Pancreas (tissue), 10 donors: ENCODE results near the gene DNAH2. TPM values are rescaled to one million over a fixed set of nuclear protein-coding genes. Genes with fewer than 3 reads are reported as not detected.
A peak's percentile ranks its signal among the peaks of the same experiment; 100 is the strongest.

Experiments
- ATAC-seq, 4 donors: fragments of 200-7000 bp; cut with Tn5 transposase; one replicate each; pipeline versions ENCODE4 v1.8.0 to v1.9.1; 2020; ENCODE audit warnings: mild to moderate bottlenecking in 4 of 4, moderate library complexity in 4 of 4
- DNase-seq, 6 donors: peaks; one replicate each; pipeline ENCODE4 v3.0.0-alpha.2; 2020
- FAIRE-seq: peaks from 2 replicates; lab custom pipeline; 2012; peaks lifted over from hg19 to GRCh38; lab: Jason Lieb, UNC
- H3K27ac ChIP-seq, 4 donors: fragments of 200-600 bp; sonication (generic); 1 replicate in 3 of 4; 2 replicates in 1 of 4; pipeline versions ENCODE4 v1.5.0 to v1.8.0; 2020
- H3K27me3 ChIP-seq, 4 donors: fragments of 200-600 bp; one replicate each; pipeline ENCODE4 v1.8.0; 2021
- H3K36me3 ChIP-seq, 3 donors: fragments of 200-600 bp; sonication (generic) in 1 of 3; one replicate each; pipeline versions ENCODE4 v1.5.0 to v1.8.0; 2020 to 2021
- H3K4me1 ChIP-seq, 3 donors: fragments of 200-600 bp; one replicate each; pipeline ENCODE4 v1.8.0; 2021
- H3K4me3 ChIP-seq, 4 donors: fragments of 200-600 bp; sonication (generic) in 2 of 4; one replicate each; pipeline versions ENCODE4 v1.5.0 to v1.8.0; 2020 to 2021
- H3K9me3 ChIP-seq, 4 donors: fragments of 200-600 bp; one replicate each; pipeline ENCODE4 v1.8.0; 2021
- WGBS, 2 donors: extraction: QIAGEN DNeasy Blood & Tissue Kit; methylation state at CpG; one replicate each; pipeline ENCODE4 v1.1.7; 2013; 5-methylcytosine and 5-hydroxymethylcytosine counted together
- intact Hi-C, 3 donors: fragments of 100-400 bp; cut with DNase I; formaldehyde crosslinking; loops; one replicate each; pipeline versions ENCODE4 v1.11.1 to v1.14.2; 2022
- polyA plus RNA-seq, 2 donors: library from polyadenylated mRNA; stranded (reverse); fragments of 200-250 nt; gene quantifications; one replicate each; pipeline ENCODE4 v1.2.3, GENCODE V29; 2013
- total RNA-seq, 6 donors: library from RNA; stranded (reverse); fragmentation: NEBNext Ultra II Directional in 4 of 6; extraction: Animal tissue kit (Norgen Biotek cat#: 25700) in 4 of 6; gene quantifications; one replicate each; pipeline versions ENCODE4 v1.2.1 to v1.2.4, GENCODE V29; 2021 to 2023
- TF ChIP-seq, protein P1 (sequence below), 4 donors: fragments of 200-600 bp; sonication (generic) in 3 of 4; IDR thresholded peaks; one replicate each; pipeline versions ENCODE4 v1.5.0 to v1.8.0; 2021; ENCODE audit warnings: antibody characterized with exemption in 4 of 4
- donor health status: healthy with polysubstance abuse.
- donor health status: DM: no; HTN: no; CAD: no; lungs with moderate emphysema.
- donor health status: DM: no; HTN: no; CAD: no.
- donor health status: control.
- donor health status: control.
- donor health status: Bipolar disorder and iron deficiency.
- donor health status: DM: yes; HTN: yes; CAD: no.
- donor health status: DM: no; HTN: no; CAD: no.
- donor health status: DM: no; HTN: no; CAD: no.
- donor health status: DM: yes; HTN: yes; CAD: no.

The DNAH2 gene
- total and polyA plus RNA-seq, 8 donors: 0.09 to 0.52 (median 0.24) TPM

DNA sequence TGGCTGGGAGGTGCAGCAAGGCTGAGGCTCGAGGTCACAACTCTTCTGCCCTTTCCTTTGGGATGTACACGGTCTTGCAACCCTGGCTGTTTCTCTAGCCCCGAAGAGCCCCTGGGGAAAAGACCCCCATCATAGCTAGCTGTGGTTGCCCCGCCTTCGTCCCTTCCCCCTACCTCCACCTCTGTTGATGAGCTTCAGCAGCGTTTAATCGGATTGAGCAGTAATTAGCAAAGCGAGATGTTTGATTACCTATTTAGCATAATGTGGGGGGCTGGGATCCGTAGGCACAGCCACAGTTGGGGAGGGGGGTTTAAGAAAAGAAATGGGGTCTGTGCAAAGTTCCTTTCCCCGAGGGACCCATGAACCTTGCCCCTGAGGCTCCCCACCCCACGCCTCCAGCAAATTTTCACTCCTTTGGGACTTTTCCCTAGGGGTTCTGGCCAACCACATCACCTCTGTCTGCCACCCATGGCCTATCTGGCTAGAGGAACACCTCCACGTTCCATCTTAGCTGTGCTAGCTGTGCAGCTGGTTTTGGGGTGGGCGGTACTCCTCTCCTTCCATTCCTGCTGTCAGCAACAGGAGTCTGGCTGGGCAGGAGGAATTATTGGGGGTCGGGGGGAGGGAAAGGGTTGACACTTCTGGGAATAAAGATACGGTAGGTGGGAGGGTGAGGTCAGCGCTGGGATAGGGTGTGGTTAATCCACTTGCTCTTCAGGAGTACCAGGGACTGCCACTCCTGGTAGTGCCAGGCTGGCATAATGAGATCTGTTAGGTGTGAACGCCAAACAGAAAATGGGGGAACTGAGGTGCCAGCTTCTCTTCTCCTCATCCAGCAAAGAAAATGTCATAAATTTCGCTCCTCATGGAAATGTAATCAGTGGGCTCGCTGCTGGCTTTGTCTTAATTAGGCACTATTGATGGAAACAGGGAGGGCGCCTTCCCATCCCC is 1.3 kb upstream of the DNAH2 start:
- intact Hi-C loops: no loop called here
- TF ChIP-seq, protein P1, sequence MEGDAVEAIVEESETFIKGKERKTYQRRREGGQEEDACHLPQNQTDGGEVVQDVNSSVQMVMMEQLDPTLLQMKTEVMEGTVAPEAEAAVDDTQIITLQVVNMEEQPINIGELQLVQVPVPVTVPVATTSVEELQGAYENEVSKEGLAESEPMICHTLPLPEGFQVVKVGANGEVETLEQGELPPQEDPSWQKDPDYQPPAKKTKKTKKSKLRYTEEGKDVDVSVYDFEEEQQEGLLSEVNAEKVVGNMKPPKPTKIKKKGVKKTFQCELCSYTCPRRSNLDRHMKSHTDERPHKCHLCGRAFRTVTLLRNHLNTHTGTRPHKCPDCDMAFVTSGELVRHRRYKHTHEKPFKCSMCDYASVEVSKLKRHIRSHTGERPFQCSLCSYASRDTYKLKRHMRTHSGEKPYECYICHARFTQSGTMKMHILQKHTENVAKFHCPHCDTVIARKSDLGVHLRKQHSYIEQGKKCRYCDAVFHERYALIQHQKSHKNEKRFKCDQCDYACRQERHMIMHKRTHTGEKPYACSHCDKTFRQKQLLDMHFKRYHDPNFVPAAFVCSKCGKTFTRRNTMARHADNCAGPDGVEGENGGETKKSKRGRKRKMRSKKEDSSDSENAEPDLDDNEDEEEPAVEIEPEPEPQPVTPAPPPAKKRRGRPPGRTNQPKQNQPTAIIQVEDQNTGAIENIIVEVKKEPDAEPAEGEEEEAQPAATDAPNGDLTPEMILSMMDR (IDR thresholded peaks at IDR 0.05): no peak
- Histone ChIP-seq H3K36me3 (no peaks in the 10 kb centered on the region), H3K27ac (no peak overlapping the region), H3K27me3 (no peaks in the 10 kb centered on the region), H3K4me3 (peak overlapping the region; percentile 36 to 72 (median 62)), H3K9me3 (no peaks in the 10 kb centered on the region), H3K4me1 (peaks cover 0 to 7% (median 0%) of the 10 kb centered on the region in 3 donors)
- no peak for FAIRE-seq
- 36 to 40% methylated on average over 20 of the region's 20 CpGs for WGBS, 2 donors
- no peak for ATAC-seq
- no peak for DNase-seq

DNA sequence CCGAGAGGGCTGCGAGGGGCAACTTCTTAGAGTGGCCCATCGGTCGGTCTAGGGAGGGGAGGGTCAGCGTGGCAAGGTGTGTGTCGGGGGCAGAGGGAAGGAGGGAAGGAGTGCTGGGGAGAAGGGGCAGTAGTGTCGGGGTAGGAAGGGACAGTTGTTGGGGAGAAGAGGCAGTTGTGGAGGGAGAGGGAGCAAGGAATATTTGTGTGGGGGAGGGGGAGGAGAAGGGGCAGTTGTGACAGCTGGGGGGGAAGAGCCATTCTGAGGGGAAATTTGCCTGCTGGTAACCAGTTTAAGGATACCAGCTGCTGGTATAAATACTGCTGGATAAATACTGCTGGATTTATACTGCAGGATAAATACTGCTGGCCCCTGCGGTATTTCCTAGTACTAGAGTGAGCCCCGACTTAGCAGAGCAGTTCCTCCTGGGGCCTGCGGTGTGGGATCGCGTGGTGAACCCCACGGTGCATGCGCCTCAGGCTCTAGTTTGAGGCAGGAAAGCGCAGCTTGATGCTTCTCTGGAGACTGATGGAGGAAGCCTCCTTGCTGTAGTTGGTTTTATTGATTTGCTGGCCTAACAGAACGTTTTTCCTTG is 309 bp downstream of the DNAH2 start:
- Histone ChIP-seq H3K36me3 (no peaks in the 10 kb centered on the region), H3K27ac (peak overlapping the region; percentile 29 to 55 (median 51)), H3K4me1 (peaks cover 0 to 7% (median 0%) of the 10 kb centered on the region in 3 donors), H3K4me3 (peak overlapping the region; percentile 36 to 72 (median 62)), H3K9me3 (no peaks in the 10 kb centered on the region), H3K27me3 (no peaks in the 10 kb centered on the region)
- TF ChIP-seq, protein P1 (IDR thresholded peaks at IDR 0.05): no peak
- ATAC-seq: peak; percentile 11 to 38 (median 21)
- 4 to 10% methylated on average over 16 of the region's 16 CpGs for WGBS, 2 donors
- DNase-seq: peak in 1 of 6 donors; percentile 41
- no peak for FAIRE-seq
- intact Hi-C loops: no loop called here

DNA sequence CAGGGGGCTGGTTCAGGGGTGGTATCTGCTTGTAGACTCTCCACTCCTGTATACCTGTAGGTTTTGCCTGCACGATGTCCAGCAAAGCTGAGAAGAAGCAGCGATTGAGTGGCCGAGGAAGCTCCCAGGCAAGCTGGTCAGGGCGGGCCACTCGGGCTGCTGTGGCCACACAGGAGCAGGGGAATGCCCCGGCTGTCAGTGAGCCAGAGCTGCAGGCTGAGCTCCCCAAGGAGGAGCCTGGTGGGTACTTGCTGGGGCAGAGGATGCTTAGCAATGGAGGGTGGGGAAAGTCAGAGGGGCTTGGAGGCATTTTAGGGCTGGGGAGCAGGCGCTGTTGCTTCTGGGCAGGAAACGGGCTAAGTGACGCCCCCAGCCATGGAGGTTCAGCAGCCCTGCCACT is 2.1 kb downstream of the DNAH2 start:
- Histone ChIP-seq H3K9me3 (no peaks in the 10 kb centered on the region), H3K27me3 (no peaks in the 10 kb centered on the region), H3K36me3 (no peaks in the 10 kb centered on the region), H3K27ac (no peak overlapping the region), H3K4me1 (peaks cover 0 to 7% (median 0%) of the 10 kb centered on the region in 3 donors), H3K4me3 (no peak overlapping the region)
- 69 to 81% methylated on average over 9 of the region's 9 CpGs for WGBS, 2 donors
- DNase-seq (no peak), ATAC-seq (no peak), FAIRE-seq (no peak)
- intact Hi-C loops: no loop called here
- TF ChIP-seq, protein P1 (IDR thresholded peaks at IDR 0.05): no peak

DNA sequence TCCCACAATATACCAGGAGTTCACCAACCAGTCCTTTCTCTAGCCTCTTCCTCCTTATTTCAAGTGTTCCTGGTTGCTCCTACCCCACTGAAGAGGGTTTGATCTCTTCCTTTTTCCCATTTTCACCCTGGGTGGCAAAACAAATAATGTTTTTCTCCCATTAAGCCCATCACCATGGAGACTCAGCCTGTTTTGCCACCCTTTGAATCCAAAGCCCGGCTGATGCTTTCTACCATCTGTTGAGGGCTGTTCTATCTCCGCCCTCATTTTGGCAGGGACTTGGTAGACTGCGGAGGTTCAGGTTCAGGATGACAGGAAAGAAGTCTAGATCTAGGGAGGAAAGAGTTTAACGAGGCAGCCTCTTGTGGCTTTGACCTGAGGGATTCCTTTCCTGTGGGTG is 2.6 kb downstream of the DNAH2 start:
- Histone ChIP-seq H3K27ac (no peak overlapping the region), H3K9me3 (no peaks in the 10 kb centered on the region), H3K36me3 (no peaks in the 10 kb centered on the region), H3K27me3 (no peaks in the 10 kb centered on the region), H3K4me1 (peaks cover 0 to 7% (median 0%) of the 10 kb centered on the region in 3 donors), H3K4me3 (no peak overlapping the region)
- intact Hi-C loops: no loop called here
- TF ChIP-seq, protein P1 (IDR thresholded peaks at IDR 0.05): no peak
- ATAC-seq (no peak), FAIRE-seq (no peak), DNase-seq (no peak)
- 46 to 65% methylated on average over 4 of the region's 4 CpGs for WGBS, 2 donors
